OCI-LY7 (cell line): ENCODE results near the gene TMEM184B.

Source experiments
- CTCF ChIP-seq: fragments of 200-600 bp; sonication (generic); conservative IDR thresholded peaks from 2 replicates; pipeline ENCODE4 v1.5.1; 2014; ENCODE audit warnings: mild to moderate bottlenecking, antibody characterized with exemption, low read length, moderate library complexity, mixed read lengths
- EZH2phosphoT487 ChIP-seq: fragments of 200-600 bp; sonication (generic); IDR thresholded peaks from 2 replicates; pipeline ENCODE4 v1.6.1; 2018; ENCODE audit warnings: low read depth, borderline replicate concordance, mild to moderate bottlenecking, mixed run types, antibody characterized with exemption, low read length, moderate library complexity, mixed read lengths

- TF ChIP-seq EZH2phosphoT487 (no peak), CTCF (no peak)
These were observed 25.1 kb downstream of the TMEM184B start for GRCh38 chr22:38247713-38248112.
